PFSK-1 (cell line): ENCODE results near the gene MYG1.

Experiments used
- FOXP2 ChIP-seq: optimal IDR thresholded peaks from 2 replicates; pipeline ENCODE3; 2011; ENCODE audit warnings: borderline replicate concordance, control low read depth, inconsistent platforms; ENCODE audit not compliant: insufficient read depth; ENCODE audit errors: extremely low read length, extremely low read depth
- POLR2AphosphoS5 ChIP-seq: IDR thresholded peaks from 2 replicates; pipeline ENCODE4 v1.6.1; 2012; ENCODE audit warnings: low read depth, mild to moderate bottlenecking, control low read depth, low read length, moderate library complexity
- SIN3A ChIP-seq: IDR thresholded peaks from 2 replicates; pipeline ENCODE4 v1.6.1; 2012; ENCODE audit warnings: mild to moderate bottlenecking, low read length, moderate library complexity, borderline replicate concordance; ENCODE audit not compliant: insufficient read depth
- TAF1 ChIP-seq: IDR thresholded peaks from 2 replicates; pipeline ENCODE4 v1.6.1; 2012; ENCODE audit warnings: low read length, control low read depth, borderline replicate concordance; ENCODE audit not compliant: insufficient read depth
- TF ChIP-seq, protein P1 (sequence below), 2 experiments: IDR thresholded peaks; 2 replicates each; pipeline versions ENCODE4 v1.6.1 to v1.8.0; 2011 to 2012; ENCODE audit warnings: low read depth in 2 of 2, low read length in 2 of 2, control low read depth in 1 of 2, inconsistent platforms in 1 of 2, mild to moderate bottlenecking in 1 of 2, moderate library complexity in 1 of 2; ENCODE audit not compliant: insufficient read depth in 1 of 2

- TF ChIP-seq, protein P1, sequence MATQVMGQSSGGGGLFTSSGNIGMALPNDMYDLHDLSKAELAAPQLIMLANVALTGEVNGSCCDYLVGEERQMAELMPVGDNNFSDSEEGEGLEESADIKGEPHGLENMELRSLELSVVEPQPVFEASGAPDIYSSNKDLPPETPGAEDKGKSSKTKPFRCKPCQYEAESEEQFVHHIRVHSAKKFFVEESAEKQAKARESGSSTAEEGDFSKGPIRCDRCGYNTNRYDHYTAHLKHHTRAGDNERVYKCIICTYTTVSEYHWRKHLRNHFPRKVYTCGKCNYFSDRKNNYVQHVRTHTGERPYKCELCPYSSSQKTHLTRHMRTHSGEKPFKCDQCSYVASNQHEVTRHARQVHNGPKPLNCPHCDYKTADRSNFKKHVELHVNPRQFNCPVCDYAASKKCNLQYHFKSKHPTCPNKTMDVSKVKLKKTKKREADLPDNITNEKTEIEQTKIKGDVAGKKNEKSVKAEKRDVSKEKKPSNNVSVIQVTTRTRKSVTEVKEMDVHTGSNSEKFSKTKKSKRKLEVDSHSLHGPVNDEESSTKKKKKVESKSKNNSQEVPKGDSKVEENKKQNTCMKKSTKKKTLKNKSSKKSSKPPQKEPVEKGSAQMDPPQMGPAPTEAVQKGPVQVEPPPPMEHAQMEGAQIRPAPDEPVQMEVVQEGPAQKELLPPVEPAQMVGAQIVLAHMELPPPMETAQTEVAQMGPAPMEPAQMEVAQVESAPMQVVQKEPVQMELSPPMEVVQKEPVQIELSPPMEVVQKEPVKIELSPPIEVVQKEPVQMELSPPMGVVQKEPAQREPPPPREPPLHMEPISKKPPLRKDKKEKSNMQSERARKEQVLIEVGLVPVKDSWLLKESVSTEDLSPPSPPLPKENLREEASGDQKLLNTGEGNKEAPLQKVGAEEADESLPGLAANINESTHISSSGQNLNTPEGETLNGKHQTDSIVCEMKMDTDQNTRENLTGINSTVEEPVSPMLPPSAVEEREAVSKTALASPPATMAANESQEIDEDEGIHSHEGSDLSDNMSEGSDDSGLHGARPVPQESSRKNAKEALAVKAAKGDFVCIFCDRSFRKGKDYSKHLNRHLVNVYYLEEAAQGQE (IDR thresholded peaks at IDR 0.05; ENCODE audit: insufficient read depth in 1 of 2, low read depth in 2 of 2, low read length in 2 of 2) = no peak
- TF ChIP-seq POLR2AphosphoS5 (no peak), TAF1 (no peak), SIN3A (no peak), FOXP2 (no peak)
Measured at GRCh38 chr12:53332744-53333143, 33.2 kb downstream of the MYG1 start.
